Measurements from ENCODE around the gene NLGN1.

NLGN1 gene

GRCh38 chr3:174242311-174243041, 844.9 kb downstream of the NLGN1 start:
- DNase-seq, result no peak

GRCh38 chr3:174243171-174243570, 845.6 kb downstream of the NLGN1 start:
- DNase-seq, result no peak

GRCh38 chr3:174247687-174248152, 850.2 kb downstream of the NLGN1 start:
- DNase-seq, result no peak

- DNase-seq, result no peak
Measured at GRCh38 chr3:174251681-174252080, 854.1 kb downstream of the NLGN1 start.

- no peak for DNase-seq
Measured at GRCh38 chr3:174253196-174253823, 855.8 kb downstream of the NLGN1 start.

- no peak for DNase-seq
Measured at GRCh38 chr3:174253940-174254339, 856.4 kb downstream of the NLGN1 start.

GRCh38 chr3:174255454-174255853, 857.9 kb downstream of the NLGN1 start:
- DNase-seq, result no peak

- DNase-seq, result no peak
Measured at GRCh38 chr3:174266476-174266875, 868.9 kb downstream of the NLGN1 start.

- DNase-seq, result no peak
Measured at GRCh38 chr3:174268061-174268460, 870.5 kb downstream of the NLGN1 start.

GRCh38 chr3:174268586-174268985, 871.0 kb downstream of the NLGN1 start:
- no peak for DNase-seq

GRCh38 chr3:174270841-174271240, 873.3 kb downstream of the NLGN1 start:
- peak; percentile 36 for DNase-seq

GRCh38 chr3:174275336-174275735, 877.8 kb downstream of the NLGN1 start:
- DNase-seq, result no peak

GRCh38 chr3:174276826-174277225, 879.3 kb downstream of the NLGN1 start:
- no peak for DNase-seq

- DNase-seq, result no peak
Measured at GRCh38 chr3:174278094-174278493, 880.5 kb downstream of the NLGN1 start.

GRCh38 chr3:174280186-174280585, 882.6 kb downstream of the NLGN1 start:
- no peak for DNase-seq

GRCh38 chr3:174285242-174285864, 887.8 kb downstream of the NLGN1 start:
- no peak for DNase-seq

DNA sequence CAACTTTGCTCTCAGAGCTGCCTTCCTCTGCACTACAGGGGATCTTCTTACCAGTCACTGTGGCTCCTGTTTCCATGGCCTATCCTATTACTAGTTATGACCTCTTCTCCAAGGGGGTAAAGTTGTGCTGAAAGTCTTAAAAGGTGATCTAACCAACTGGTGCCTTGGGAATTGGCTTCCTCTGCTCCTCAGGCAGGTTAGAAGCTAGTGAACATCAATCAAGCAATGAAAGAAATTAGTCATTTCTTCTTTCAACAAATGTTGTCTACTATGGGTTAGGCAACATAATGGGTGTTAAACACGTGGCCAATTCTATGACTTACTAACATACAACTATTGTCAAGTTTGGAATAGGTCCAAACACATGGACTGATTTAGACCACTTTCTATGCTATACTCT, 890.2 kb downstream of the NLGN1 start:
- DNase-seq, result no peak

- no peak for DNase-seq
Measured at GRCh38 chr3:174294616-174295015, 897.1 kb downstream of the NLGN1 start.

- no peak for DNase-seq
Measured at GRCh38 chr3:174295306-174296092, 898.0 kb downstream of the NLGN1 start.

GRCh38 chr3:174302746-174303315, 905.3 kb downstream of the NLGN1 start:
- no peak for DNase-seq

DNA sequence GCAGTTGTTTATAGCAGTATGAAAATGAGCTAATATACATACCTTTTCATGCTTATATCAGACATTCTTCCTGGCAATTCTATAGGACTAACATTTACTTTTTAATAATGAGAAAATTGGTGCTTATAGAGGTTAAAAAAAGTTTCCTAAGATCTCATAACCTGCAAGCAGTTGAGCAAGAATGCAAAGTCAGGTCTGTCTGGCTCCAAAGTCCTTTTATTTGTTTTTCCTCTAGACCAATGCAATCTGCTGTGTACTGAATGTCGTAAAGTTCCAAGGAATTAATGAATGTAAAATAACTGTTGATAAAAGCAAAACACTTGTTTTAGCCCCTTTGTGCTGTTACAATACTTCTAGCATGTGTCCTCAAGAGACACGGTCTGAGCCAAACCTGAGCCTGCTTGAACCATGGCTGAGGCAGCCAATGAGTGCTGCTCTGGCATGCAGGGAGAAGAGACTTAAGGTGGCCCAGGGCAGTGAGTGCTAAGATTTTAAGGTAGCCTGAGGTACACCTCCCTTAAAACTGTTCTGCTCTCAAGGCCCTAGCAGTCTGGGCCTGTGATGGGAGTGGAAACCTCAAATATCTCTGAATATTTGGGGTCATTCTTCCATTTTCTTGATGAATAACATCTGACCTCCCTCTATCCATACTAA, 906.5 kb downstream of the NLGN1 start:
- no peak for DNase-seq

DNA sequence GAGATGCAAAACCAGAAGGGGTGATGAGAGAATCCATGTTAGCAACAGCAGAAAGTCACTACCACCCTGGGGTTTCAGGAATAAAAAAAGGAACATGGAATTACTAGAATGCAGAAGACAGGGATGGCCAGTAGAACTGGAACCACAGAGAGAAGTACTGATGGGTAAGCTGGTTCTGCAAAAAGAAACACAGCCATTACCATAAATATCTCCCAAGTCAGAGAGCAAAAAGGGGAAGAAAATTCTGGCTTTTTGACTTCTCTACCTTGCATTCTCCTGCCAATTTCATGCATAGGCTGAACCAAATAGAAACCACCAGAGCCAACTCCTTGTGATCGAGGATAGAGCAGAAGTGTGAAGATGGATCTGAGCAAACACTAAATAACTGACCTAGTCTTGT, 911.2 kb downstream of the NLGN1 start:
- DNase-seq, result no peak
